Measurements from ENCODE around the gene LAMTOR4. TPM values are rescaled to one million over a fixed set of nuclear protein-coding genes. Genes with fewer than 3 reads are reported as not detected.
A peak's percentile ranks its signal among the peaks of the same experiment; 100 is the strongest.

Gene LAMTOR4
- total RNA-seq, 1 experiment from 2014 or later, result 224 TPM

DNA sequence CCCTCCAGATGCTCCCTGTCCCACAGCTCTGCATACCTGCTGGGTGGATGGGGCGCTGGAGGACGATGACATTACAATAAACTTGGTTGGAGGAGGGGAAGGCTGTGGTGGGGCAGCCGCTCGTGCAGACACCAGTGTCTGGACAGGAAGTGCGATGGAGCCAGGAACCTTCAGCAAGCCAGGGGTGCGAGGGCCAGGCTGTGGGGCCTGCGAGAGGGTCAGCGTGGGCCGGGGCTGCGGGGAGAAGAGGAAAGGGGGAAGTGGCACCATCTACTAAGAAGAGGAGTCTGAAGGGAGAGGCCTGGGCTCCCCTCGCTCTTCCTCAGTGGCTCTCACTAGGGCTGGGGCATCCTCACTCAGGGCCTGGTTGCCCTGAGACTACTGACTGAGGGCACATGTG, 40.8 kb upstream of the LAMTOR4 start:
- ATAC-seq (no peak), DNase-seq (ENCODE audit: low read depth, low spot score) (no peak)
- Histone ChIP-seq H3K27me3 (ENCODE audit: control insufficient read depth, insufficient read depth, low read length) (no peaks in the 10 kb centered on the region), H3K9me3 (ENCODE audit: control insufficient read depth, insufficient read depth, low read depth, low read length) (no peaks in the 10 kb centered on the region), H3K4me1 (ENCODE audit: control insufficient read depth, insufficient read depth, low read length) (no peaks in the 10 kb centered on the region), H3K36me3 (ENCODE audit: control insufficient read depth, insufficient read depth, low read length) (no peaks in the 10 kb centered on the region), H3K27ac (ENCODE audit: low read length) (no peak overlapping the region), H3K4me3 (ENCODE audit: low read depth in 2 of 2, low read length in 2 of 2) (no peak overlapping the region)
- ChIA-PET CTCF (no interaction called here), POLR2A (no interaction called here)
- intact Hi-C loops (cut with micrococcal nuclease; ENCODE audit: unreplicated experiment), result no loop called here
- no peak for TF ChIP-seq TCF7L2 (IDR thresholded peaks at IDR 0.05; ENCODE audit: low read depth, low read length)
- no peak for TF ChIP-seq SIN3A (IDR thresholded peaks at IDR 0.05; ENCODE audit: borderline replicate concordance, insufficient read depth, low read depth, low read length)
- no peak for TF ChIP-seq CTCF (IDR thresholded peaks at IDR 0.05)
- no peak for TF ChIP-seq REST (IDR thresholded peaks at IDR 0.05; ENCODE audit: insufficient read depth in 1 of 2, low read depth in 2 of 2, low read length in 1 of 2)
- no peak for TF ChIP-seq POLR2AphosphoS5 (IDR thresholded peaks at IDR 0.05; ENCODE audit: low read depth, low read length)
- in situ Hi-C loops (cut with HindIII; ENCODE audit: low pct_unique_long_range_greater_than_20kb, low sequenced_read_pairs), result no loop called here
- BruUV-seq (replicated peaks), result no TSS peak

DNA sequence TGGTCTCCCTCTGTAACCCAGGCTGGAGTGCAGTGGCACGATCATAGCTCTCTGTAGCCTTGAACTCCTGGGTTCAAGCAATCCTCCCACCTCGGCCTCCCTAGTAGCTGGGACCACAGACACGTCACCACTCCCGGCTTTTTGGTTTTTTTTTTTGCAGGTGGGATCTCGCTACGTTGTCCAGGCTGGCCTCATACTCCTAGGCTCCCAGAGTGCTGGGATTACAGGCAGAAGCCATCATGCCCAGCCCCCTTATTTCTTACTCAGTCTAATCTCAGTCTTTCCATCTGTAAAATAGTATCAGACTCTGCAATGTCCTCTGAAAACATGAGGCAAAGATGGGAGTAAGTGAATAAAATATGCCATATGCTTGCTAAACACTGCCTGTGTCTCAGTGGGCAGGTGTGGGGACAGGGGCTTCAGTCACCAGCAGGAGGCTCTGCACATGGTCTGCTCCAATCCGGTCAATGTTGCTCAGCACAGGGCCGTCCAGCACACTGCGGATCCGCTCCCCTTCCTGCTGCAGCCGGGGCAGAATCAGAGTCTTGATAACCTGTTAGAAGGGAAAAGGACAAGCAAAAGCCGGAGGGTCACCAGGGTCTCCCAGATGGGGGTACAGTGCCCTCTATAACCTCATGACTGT, 39.1 kb upstream of the LAMTOR4 start:
- no peak for TF ChIP-seq CTCF (IDR thresholded peaks at IDR 0.05)
- no peak for TF ChIP-seq REST (IDR thresholded peaks at IDR 0.05; ENCODE audit: insufficient read depth in 1 of 2, low read depth in 2 of 2, low read length in 1 of 2)
- TF ChIP-seq TCF7L2 (IDR thresholded peaks at IDR 0.05; ENCODE audit: low read depth, low read length), result no peak
- TF ChIP-seq POLR2AphosphoS5 (IDR thresholded peaks at IDR 0.05; ENCODE audit: low read depth, low read length), result no peak
- TF ChIP-seq SIN3A (IDR thresholded peaks at IDR 0.05; ENCODE audit: borderline replicate concordance, insufficient read depth, low read depth, low read length), result no peak
- Histone ChIP-seq H3K9me3 (ENCODE audit: control insufficient read depth, insufficient read depth, low read depth, low read length) (no peaks in the 10 kb centered on the region), H3K4me1 (ENCODE audit: control insufficient read depth, insufficient read depth, low read length) (no peaks in the 10 kb centered on the region), H3K4me3 (ENCODE audit: low read depth in 2 of 2, low read length in 2 of 2) (no peak overlapping the region), H3K27me3 (ENCODE audit: control insufficient read depth, insufficient read depth, low read length) (no peaks in the 10 kb centered on the region), H3K36me3 (ENCODE audit: control insufficient read depth, insufficient read depth, low read length) (no peaks in the 10 kb centered on the region; the same call in 1 of the 2 replicates), H3K27ac (ENCODE audit: low read length) (no peak overlapping the region)
- CTCF ChIA-PET, result no interaction called here
- BruUV-seq (replicated peaks), result no TSS peak
- POLR2A ChIA-PET, result no interaction called here
- in situ Hi-C loops (cut with HindIII; ENCODE audit: low pct_unique_long_range_greater_than_20kb, low sequenced_read_pairs), result no loop called here
- intact Hi-C loops (cut with micrococcal nuclease; ENCODE audit: unreplicated experiment), result no loop called here
- ATAC-seq, result peak; percentile 59
- DNase-seq (ENCODE audit: low read depth, low spot score), result no peak
